NCI-H510A treated with DMSO at 0.1 percent for 48 hours (cell line): ENCODE measurements around the gene KRT79.
"Not testable (repeated sequence)": the region's sequence is repeated elsewhere in the genome, so short reads cannot be mapped to it uniquely, and the experiment has no call there.

ENCODE experiments used
- DNase-seq: peaks from one replicate; lab custom pipeline; 2025; lab: John Stamatoyannopoulos, UW

Gene KRT79

DNA sequence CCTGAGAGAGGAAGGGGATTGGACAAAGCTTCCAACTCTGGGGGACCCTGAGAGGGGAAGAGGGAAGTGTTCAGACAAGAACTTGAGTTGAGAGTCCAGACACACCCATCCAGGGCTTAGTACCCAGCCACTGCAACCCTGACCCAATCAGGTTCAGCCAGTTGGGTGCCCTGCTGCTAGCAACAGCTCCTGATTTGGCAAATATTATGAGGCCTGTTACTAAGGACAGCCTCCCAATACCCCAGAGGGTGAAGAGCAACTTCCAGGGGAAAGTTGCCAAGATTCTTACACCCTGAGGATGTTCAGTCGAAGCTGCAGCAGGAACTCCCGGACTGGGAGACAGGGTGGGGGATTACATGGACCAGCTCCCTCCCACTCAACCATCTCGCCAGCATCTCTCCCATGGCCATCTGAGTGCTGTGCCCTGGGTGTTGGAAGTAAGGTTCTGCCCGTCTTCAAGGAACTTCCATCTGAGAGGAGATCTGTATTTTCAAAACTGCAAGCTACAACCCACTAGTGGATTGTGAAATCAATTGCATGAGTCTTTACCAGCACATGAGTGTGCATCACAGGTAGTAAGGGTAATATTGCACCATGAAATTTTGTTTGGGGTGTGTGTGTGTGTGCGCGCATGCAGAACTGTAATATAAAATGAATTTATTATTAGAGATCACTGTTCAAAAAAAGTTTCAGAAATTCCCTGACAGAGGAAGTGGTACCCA lies 26.2 kb upstream of the KRT79 start:
- DNase-seq, result no peak

DNA sequence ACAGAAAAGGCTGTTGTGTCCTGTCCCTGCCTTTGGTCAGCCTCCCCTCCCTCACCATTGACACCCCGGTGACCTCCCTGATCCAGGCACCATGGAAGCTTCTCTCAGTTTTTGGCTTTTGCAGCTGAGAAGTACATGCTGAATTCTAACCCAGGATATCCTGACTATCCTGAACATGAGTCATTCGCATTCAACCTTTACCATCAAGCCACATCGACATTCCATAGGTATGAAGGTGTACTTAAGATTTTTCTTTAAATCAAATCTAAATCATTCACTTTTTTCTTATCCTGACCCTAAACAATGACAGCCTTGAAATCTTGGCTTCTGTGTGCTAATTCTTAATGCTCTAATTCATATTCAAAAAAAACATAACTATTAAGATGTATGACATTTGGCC lies 23.4 kb upstream of the KRT79 start:
- DNase-seq, result no peak

DNA sequence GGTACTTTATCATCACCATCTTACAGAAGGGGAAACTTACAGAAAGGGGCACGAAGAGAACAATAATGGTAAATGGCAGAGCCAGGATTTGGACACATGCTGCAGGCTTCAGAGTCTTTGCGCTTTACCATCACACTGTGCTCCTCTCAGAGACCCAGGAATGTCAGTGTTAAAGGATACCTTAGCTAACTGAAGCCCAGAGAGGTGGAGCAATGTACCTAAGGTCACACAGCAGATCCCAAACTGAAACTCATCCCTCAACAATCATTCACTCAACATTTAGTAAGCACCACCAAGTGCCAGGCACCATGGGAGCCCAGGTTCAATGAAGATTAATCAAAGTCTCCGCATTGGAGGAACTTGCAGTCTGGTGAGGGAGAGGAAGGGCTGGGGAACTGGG lies 22.7 kb upstream of the KRT79 start:
- no peak for DNase-seq

DNA sequence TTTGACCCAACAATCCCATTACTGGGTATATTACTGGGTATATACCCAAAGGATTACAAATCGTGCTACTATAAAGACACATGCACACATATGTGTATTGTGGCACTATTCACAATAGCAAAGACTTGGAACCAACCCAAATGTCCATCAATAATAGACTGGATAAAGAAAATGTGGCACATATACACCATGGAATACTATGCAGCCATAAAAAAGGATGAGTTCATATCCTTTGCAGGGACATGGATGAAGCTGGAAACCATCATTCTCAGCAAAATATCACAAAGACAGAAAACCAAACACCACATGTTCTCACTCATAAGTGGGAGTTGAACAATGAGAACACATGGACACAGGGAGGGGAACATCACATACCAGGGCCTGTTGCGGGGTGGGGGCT lies 22.0 kb upstream of the KRT79 start:
- DNase-seq, result not testable (repeated sequence)

- no peak for DNase-seq
Observed at GRCh38 chr12:52851787-52852186, 17.7 kb upstream of the KRT79 start.

DNA sequence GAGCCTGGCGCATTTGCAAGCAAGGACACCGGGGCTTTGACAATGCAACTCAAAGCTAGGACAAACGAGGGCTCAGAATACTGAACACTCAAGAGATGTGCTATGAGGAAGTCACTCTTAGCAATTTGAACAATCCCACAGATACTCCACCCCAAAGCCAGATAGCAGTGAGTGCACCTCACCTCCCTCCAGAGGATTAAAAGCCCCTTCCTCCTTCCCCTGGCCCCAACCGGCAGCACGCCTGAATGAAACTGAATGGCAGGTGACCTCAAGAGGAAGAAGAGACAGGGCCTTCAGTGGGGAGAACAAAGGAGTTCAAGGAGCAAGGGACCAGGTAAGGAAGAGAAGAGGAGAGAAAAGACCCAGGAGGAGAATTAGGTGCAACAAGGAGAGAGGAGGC lies 16.6 kb upstream of the KRT79 start:
- no peak for DNase-seq

GRCh38 chr12:52849511-52849910 lies 15.4 kb upstream of the KRT79 start:
- no peak for DNase-seq

- no peak for DNase-seq
Observed at GRCh38 chr12:52848661-52849255, 14.6 kb upstream of the KRT79 start, which contains the start of gene KRT78. Gene KRT78 (minus strand): TSS chr12:52848994. CDS start chr12:52848930, 64 bp downstream.

GRCh38 chr12:52847335-52848102 lies 13.4 kb upstream of the KRT79 start:
- DNase-seq, result no peak

DNA sequence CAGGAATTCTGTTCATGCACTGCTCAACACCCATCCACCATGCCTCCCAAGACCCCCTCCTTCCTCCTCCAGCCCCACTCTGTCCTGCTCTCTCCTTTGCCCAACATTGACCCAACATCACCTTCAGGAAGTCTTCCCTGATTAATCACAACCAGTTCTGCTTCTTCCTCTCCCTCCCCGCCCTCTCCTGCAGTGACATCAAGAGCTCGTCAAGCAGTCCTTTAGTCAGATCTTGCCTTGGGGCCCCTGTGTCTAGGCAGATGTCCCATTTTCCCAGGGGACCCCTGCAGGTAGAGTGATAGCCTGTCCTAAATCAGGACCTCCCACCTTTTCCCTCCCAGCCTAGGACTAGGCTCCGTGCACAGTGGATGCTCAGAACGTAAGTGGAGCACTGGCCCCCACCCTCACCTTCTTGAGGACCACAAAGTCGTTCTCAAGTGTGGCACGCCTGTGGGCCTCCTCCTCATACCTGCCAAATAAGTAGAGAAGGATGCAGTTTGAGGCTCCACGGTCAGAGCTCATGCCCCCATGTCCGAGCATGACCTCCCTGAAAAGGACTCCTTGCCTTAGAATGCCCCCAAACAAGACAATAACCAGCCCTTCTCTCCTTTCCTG lies 12.4 kb upstream of the KRT79 start:
- DNase-seq, result no peak

GRCh38 chr12:52845946-52846345 lies 11.8 kb upstream of the KRT79 start:
- no peak for DNase-seq

DNA sequence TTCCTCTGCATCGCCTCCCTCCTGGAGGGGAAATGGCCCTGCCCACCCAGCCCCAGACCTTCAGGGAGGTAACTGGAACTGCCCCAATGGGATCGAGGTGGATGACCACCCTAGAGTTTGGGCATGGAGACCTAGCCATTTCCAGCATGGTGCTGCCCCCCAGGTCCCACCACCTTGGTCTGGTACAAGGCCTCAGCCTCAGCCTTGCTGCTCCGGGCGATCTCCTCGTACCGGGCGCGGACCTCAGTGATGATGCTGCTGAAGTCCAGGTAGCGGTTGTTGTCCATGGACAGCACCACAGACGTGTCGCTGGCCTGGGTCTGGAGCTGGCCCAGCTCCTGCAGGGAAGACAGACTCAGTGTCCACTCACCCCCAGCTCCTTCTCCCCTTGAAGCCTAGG lies 10.3 kb upstream of the KRT79 start:
- DNase-seq, result no peak

DNA sequence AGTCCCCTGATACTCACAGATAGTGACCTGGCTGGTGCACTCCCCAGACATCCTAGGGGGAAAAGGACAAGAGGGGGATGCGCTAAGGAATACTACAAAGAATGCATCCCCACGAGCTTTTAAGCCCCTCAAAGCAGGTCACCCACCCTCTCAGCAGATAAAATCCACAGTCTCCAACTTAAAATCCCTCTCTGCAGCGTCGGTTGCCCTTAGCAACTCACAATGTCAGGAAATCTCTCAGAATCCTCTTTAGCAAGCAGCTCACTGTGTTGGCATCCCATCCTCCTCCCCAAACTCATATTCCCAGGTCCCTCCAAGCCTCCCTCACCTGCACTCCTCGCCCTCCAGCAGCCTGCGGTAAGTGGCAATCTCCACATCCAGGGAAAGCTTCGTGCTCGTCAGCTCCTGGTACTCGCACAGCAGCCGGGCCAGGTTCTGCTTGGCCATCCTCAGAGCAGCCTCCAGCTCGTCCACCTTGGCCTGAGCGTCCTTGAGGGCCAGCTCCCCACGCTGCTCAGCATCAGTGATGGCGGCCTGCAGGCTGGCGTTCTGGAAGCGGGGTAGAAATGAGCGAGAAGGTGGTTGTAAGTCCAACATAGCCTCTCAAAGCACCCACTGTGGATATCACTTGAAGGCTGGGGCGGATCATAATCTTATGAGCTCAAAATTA lies 5.5 kb upstream of the KRT79 start:
- DNase-seq, result no peak

- DNase-seq, result peak; percentile 38
Observed at GRCh38 chr12:52838609-52839435, 4.7 kb upstream of the KRT79 start.

DNA sequence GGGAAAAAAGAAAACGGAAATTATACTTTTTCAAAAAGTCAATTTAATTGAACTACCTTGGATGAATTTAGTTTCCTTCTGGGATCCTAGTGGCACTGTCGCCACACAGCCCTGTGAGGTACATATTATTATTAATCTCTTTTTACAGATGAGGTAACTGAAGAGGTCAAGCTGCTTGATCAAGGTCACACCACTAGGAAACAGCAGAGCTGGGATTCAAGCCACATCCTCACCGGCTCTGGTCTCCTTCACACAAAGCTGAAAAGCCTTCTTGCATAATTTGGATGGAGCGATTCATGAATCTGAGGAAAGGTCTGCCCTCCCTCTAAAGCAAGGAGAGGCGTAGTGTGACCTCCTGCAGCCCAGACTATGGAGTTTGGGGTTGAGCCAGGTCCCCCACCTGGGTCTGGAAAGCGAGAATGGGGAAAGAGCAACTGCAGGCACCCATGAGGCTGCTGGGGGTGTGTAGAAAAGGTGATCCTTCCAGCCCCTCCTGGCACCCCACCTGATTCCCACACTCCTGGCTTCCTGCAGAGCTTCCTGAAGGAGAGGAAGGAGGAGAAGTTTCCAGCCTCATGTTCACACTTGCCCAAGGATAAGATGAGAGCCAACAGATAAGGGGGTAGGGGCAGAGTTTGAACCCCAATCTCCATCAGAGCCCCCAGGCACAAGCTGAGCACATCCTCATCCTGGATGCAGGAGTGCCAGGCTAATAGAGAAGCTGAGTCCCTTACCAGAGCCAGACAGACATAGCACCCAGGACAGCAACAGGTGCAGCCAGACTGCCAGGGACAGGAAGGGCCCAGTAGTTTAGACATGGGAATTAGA lies 3.9 kb upstream of the KRT79 start:
- no peak for DNase-seq

DNA sequence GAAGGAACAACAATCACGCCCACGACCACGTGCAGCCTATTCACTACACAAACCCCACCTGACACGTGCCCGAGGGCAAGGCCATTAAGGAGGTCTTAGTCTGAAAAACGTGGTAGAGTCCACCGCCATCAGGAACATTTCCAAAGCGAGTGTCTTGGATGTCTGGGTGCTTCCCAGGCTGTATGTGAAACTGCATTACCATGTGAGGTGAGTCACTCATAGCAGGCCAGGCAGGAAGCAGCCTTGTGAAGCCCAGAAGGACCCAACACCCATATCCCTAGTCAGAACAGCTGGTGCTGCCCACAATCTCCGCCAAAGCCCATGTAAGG lies 3.3 kb upstream of the KRT79 start:
- DNase-seq, result no peak

DNA sequence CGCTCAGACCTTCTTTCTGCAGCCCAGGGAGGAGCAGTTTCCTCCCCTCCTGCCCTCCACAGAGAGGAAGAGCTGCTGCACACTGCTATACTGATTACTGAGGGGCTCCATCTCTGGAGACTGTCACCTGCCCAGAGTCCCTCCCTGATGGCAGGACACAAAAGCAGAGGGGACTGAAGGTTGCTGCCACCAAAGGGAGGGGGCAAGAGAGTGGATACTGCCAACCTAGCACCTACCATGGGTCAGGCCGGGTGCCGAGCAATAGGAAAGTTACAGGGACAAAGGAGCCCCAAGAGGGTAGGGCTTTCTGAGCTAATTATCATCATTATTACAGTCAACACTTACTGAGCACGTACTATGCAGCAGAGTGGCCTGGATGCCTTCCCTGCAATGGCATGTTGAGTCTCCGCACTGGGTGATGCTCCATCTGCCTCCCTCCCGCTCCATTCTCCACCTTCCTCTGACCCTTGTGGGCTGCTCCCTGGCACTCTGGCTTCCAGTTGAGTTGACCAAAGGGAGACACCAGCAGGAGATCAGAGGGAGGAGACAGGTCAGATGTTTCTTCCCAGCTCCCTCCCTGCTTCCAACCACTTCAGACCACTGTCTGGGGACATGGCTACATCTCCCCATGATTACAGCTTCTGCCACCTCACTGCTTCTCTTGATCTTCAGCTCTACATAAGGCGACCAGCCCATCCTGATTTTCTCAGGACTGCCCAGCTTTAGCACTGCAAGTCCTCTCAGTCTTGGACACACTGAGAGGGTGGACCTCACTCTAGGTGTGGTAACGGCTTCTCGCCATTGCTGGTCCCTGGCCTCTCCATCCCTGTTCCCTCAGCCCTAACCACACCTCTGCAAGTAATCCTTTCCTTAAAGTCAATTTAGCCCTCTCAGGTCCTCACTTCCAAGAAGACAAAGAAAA lies 2.6 kb upstream of the KRT79 start:
- no peak for DNase-seq

DNA sequence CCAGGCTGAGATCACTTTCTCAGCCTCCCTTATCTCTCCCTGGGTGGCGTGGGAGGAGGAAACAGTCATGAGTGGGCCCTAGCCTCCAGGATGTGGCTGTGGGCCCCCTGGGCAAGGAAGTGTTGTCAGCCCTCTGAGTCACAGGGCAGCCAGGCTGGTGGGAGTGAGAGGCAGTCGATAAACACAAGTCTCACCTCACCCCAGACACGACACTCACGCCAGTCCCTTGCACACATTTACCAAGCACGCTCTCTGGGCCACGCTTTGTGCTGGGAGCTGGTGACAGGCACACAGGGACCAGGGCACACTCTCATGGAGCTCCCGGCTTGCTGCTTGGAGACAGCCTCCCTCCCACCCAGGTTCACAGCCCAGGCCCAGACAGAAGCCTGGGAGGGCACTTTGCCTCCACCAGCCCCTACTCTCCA lies 1.9 kb upstream of the KRT79 start:
- DNase-seq, result no peak

DNA sequence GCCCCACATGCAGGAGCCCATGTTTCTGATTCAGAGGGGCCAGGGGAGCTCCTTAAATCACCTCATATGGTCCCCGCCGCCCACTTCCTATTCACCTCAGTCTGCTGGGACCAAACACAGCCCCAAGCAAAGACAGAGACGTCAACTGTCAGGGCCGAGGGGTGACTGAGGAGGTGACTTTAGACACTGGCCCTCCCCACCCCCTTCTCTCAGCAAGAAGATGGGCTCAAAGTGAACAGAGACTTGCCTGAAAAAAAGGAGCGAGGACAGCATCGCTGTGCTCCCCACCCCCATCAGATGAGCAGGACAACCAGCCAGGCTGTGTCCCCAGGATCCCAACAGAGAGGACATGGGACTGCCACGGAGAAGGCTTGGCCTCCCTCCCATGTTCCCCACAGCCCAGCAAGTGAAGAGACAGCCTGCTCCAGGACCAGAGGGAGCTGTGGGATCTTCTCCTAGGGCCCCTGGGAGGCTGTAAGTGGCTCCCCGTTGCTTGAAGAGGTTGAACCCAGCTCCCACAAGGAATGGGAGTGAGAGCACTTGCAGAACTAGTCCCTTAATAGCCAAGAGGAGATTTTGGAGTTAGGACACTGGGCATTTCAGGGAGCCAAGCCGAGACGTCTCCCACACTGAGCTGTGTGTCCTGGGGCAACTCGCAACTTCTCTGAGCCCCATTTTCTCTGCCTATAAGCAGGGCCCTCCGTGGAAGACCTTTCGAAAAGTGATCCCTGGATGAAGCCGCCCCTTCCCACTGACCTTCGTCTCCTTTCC lies 1.3 kb upstream of the KRT79 start:
- no peak for DNase-seq
